ENCODE measurements around the gene CACNA1F.
A peak's percentile ranks its signal among the peaks of the same experiment; 100 is the strongest.

CACNA1F gene

DNA sequence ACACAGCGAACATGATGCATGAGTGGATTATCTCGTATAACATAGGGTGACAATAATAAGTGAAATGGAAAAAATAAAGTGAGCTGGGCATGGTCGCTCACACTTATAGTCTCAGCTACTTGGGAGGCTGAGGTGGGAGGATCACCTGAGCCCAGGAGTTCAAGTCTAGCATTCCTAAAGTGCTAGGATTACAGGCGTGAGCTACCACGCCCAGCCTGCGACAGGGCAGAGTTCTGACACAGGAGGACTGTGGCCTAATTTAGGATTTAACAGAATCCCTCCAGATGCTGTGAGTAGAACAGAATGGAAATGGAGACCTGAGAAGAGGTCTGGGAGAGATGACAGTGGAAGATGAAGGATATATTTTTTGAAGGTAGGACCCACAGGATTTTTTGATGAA, 43.5 kb downstream of the CACNA1F start:
- peak overlapping the region; percentile 86 for H3K27ac ChIP-seq
- TF ChIP-seq ZFX (IDR thresholded peaks at IDR 0.05) = no peak
- TF ChIP-seq, protein P1, sequence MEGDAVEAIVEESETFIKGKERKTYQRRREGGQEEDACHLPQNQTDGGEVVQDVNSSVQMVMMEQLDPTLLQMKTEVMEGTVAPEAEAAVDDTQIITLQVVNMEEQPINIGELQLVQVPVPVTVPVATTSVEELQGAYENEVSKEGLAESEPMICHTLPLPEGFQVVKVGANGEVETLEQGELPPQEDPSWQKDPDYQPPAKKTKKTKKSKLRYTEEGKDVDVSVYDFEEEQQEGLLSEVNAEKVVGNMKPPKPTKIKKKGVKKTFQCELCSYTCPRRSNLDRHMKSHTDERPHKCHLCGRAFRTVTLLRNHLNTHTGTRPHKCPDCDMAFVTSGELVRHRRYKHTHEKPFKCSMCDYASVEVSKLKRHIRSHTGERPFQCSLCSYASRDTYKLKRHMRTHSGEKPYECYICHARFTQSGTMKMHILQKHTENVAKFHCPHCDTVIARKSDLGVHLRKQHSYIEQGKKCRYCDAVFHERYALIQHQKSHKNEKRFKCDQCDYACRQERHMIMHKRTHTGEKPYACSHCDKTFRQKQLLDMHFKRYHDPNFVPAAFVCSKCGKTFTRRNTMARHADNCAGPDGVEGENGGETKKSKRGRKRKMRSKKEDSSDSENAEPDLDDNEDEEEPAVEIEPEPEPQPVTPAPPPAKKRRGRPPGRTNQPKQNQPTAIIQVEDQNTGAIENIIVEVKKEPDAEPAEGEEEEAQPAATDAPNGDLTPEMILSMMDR (conservative IDR thresholded peaks at IDR 0.05) = no peak

DNA sequence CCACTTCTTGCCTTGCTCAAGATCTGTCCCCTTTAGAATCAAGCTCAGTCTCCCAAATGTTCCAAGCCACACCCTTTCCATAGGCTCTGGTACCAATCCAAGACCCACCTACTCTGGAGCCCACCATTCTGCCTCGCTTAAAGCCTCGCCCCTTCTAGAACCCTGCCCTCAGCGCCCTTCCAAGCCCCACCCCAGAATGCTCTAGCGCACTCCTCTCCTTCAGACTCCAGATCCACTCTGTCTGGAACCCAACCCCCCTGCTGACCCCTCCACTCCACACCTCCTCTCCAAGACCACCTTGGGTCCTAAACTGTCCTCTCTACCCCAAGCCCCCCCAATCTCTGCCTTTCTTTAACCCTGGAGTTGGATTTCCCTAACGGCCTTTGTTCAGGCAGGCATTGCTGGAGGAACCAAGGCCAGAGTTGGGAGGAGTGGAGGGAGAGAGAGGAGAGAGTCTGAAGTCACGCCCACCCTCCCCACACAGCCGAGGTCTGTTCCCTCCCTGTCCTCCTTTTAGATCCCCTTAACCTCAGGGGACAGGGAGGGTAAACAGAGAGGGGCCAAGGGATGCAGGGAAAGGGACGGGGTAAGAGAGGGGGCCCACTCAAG, 44.6 kb downstream of the CACNA1F start:
- no peak overlapping the region for H3K27ac ChIP-seq
- TF ChIP-seq ZFX (IDR thresholded peaks at IDR 0.05) = no peak
- TF ChIP-seq, protein P1 (conservative IDR thresholded peaks at IDR 0.05) = no peak

DNA sequence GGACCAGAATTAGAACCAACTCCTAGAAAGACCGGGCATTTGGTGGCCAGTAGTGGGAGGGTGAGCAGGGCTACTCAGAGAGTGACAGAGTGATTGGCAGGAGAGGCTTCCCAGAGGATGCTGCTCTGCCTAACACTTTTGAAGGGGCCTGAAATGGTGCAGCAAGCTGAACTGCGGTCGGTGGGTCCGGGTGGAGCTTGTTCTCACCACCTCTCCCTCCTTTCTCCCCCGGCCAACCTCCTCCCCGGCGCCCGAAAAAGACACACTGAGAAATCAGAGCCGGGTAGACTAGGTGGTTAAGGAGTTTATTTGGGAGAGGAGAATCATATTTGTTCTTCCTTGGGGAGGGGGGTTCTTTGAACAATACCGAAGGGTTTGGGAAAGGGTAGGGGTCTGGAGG, 45.6 kb downstream of the CACNA1F start:
- TF ChIP-seq ZFX (IDR thresholded peaks at IDR 0.05) = no peak
- H3K27ac ChIP-seq = no peak overlapping the region

DNA sequence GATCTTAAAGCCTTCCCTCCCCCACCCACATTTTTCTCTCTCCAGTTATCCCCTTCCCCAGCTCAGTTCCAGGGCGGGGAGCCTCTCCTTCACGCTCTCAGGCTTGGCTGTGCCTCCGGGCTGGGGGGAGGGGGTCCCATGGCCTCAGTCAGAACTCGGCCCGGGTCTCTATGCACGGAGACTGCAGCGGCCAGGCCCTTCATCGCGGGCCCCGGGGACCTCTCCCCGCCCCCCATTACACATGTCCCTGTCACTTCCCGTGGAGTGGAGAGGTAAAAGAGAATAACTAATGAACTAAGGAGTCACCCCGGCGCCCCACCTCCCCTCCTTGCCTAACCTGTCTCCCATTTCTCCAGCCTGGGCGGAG, 46.1 kb downstream of the CACNA1F start:
- TF ChIP-seq ZFX (IDR thresholded peaks at IDR 0.05) = no peak
- TF ChIP-seq, protein P1 (conservative IDR thresholded peaks at IDR 0.05) = no peak
- H3K27ac ChIP-seq = peak overlapping the region; percentile 79; the same call in 1 of the 2 replicates

DNA sequence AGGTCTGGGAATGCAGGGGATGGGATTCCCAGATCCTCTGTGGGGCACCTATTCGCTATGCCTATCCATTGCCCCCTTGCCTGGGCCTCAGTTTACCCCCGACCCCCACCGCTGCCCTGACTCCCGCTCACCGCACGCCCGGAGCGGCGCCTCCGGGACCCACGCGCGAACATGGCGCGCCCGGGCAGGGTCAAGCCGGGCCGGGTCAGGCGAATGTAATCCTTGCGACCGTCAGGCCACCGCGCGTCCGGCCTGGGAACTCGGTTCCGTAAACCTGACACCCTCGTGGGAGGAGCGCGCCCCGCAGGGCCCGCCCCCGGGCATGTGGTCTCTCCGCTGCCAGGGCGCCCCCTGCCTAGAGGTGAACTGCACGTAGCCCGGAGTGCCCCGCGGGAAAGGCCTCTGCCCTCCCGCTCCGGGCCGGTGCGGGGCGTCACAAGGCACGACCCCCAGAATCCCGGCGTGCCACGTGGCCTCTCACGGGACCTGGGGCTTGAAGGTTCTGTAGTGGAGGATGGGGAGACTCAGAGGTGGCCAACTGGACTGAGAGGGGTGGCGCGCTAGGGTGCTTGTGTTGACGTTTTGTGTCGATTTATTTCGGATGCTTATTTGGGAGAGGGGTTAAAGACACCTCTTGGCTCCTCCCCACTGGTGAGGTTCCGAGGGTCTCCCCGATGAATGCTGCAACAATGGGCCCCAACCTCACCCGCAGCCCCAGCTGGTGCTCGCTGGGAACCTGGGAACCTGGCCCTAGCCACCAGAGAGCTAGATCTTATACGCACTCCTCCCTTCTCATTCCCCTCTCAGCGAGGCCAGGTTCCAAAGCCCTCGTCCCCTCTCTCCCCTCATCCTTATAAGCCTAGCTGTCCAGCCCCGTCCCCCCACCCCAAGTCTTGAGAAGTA, 46.8 kb downstream of the CACNA1F start, which contains the start of gene PRICKLE3:
Gene PRICKLE3, minus strand, starts transcription at position 249 of the 903 bp plus-strand sequence. Its CDS starts 76 bp downstream, at position 173.
- TF ChIP-seq, protein P1 (conservative IDR thresholded peaks at IDR 0.05) = peak; percentile 60
- TF ChIP-seq ZFX (IDR thresholded peaks at IDR 0.05) = no peak
- peak within 1 kb of the TSS; percentile 79 for H3K27ac ChIP-seq

DNA sequence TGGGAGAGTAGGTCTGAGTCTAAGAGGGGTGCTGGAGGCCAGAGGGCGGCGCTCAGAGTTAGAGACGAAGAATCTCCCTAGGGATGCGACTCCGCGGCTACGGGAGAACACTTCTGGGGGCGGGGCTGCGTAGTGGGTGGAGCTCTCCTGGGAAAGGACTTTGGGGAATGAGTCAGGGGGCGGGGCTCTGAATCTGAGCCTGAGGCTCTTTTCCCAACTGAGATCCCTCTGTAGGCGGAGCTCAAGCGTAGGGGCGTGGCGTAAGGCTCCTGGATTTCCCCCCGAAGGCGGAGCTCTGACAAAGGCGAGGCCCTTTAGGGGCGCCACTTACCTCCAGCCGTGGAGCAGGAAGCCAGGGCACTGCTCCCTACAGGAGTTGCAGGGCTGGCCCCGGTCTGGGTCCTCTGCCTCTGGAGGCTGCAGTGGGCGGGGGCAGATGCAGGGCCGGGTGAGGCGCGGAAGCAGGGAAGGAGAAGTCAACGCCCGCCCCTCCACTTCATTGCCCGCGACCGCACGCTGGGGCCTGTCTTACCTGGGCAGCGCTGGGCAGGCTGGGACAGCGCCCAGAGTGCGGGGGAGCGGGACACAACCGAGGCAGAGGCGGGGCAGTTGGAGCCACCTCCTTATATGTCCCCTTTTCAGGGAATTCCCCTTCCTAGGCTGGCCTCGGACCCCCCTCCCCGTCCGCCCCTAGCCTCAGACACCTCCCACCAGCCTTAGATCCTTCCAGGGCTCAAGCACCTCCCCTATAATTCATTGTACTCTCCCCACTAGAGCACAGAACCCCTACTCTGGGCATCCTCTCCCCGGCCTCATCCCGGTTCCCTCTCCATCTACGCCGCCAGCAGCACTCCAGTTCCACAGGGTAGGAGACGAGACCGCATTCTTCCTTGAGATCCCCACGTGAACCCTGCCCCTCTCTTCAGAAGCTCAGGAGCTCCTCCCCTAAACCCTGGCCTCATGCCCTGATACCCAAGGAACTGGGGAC, 48.6 kb downstream of the CACNA1F start:
- TF ChIP-seq, protein P1 (conservative IDR thresholded peaks at IDR 0.05) = no peak
- no peak for TF ChIP-seq ZFX (IDR thresholded peaks at IDR 0.05)
- H3K27ac ChIP-seq = peak overlapping the region; percentile 79

DNA sequence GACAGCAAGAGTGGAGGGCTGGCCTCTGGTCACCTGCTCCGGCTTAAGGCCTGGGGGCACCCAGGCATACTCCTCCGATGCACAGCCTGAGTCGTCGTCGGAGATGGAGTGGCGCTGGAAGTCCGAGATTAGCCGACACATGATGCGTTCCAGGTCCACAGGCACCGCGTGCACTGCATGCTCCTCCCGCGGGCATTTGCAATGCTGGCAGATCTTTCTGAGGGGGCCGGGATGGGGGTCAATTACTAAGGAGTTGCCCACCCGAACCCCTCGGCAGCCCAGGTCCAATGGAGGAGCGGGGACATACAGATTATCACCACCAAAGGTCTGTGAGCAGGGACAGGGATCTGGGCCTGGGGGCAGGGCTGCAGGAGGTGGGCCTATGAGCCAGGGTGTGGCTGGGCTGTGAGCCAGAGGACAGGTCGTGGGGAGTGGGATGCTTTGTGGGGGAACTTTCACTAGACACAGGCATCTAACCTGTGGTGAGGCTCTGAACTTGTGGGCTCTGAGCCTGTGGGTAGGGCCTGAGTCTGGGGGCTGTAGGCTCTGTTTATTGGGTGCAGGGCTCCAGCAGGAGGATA, 49.3 kb downstream of the CACNA1F start:
- TF ChIP-seq ZFX (IDR thresholded peaks at IDR 0.05) = no peak
- TF ChIP-seq, protein P1 (conservative IDR thresholded peaks at IDR 0.05) = no peak
- H3K27ac ChIP-seq = no peak overlapping the region
